ENCODE results near the gene CAPN11. TPM values are rescaled to one million over a fixed set of nuclear protein-coding genes. Genes with fewer than 3 reads are reported as not detected.

CAPN11 gene
- total RNA-seq (under 1 TPM in 3 of 7 donors, not detected in 4; 0.18 to 0.22 (median 0.20) TPM), polyA plus RNA-seq (under 1 TPM; 0.17 to 0.38 TPM)
- long read RNA-seq, donor 1, result 0 reads
- long read RNA-seq, donor 2, result 0 reads
- long read RNA-seq, donor 3, result 0 reads

- H3K36me3 ChIP-seq, result no peaks in the 10 kb centered on the region
- no peak within 1 kb of the TSS for H3K4me3 ChIP-seq
- 74 to 93% (median 77%) methylated on average over 5 of the region's 5 CpGs for WGBS, 3 donors
- TF ChIP-seq EP300 (IDR thresholded peaks at IDR 0.05) (no peak), CTCF (IDR thresholded peaks at IDR 0.05) (no peak)
- H3K4me1 ChIP-seq (ENCODE audit: insufficient read depth), result no peaks in the 10 kb centered on the region
- no peak within 1 kb of the TSS for H3K27ac ChIP-seq
- intact Hi-C loops (cut with DNase I), result no loop called here
- no peaks in the 10 kb centered on the region for H3K27me3 ChIP-seq
- no peak for DNase-seq
- H3K9me3 ChIP-seq, result no peaks in the 10 kb centered on the region
Observed at GRCh38 chr6:44158770-44159228, at the start of gene CAPN11. Gene CAPN11 (plus strand): TSS chr6:44158820. CDS start chr6:44158849, 29 bp downstream.

- peak overlapping the region in 1 of 2 donors; percentile 59 for H3K27ac ChIP-seq
- TF ChIP-seq POLR2A (IDR thresholded peaks at IDR 0.05) (no peak), EP300 (IDR thresholded peaks at IDR 0.05) (no peak), CTCF (IDR thresholded peaks at IDR 0.05) (no peak)
- H3K4me1 ChIP-seq (ENCODE audit: insufficient read depth), result peaks cover 5% of the 10 kb centered on the region
Observed at GRCh38 chr6:44109212-44109611, 49.4 kb upstream of the CAPN11 start.

GRCh38 chr6:44110005-44110676 lies 48.5 kb upstream of the CAPN11 start:
- intact Hi-C loops (cut with DNase I), result no loop called here
- Histone ChIP-seq H3K27me3 (no peaks in the 10 kb centered on the region), H3K36me3 (no peaks in the 10 kb centered on the region), H3K27ac (peak overlapping the region in 1 of 2 donors; percentile 59), H3K9me3 (no peaks in the 10 kb centered on the region), H3K4me1 (ENCODE audit: insufficient read depth) (peaks cover 5% of the 10 kb centered on the region), H3K4me3 (no peak overlapping the region)
- WGBS, 3 donors, result 51 to 59% (median 57%) methylated on average over 6 of the region's 6 CpGs
- DNase-seq, result no peak
- no peak for TF ChIP-seq POLR2A (IDR thresholded peaks at IDR 0.05)
- TF ChIP-seq EP300 (IDR thresholded peaks at IDR 0.05), result no peak
- TF ChIP-seq CTCF (IDR thresholded peaks at IDR 0.05), result no peak

More at GRCh38 chr6:44109212-44109611, 49.4 kb upstream of the CAPN11 start:
- H3K4me3 ChIP-seq, result no peak overlapping the region
- H3K27me3 ChIP-seq, result no peaks in the 10 kb centered on the region
- intact Hi-C loops (cut with DNase I), result loop anchor here in 1 of 4 donors (10.0 kb wide), 1 partner anchor 226 kb away; no protein-coding TSS in a partner anchor
- 53 to 60% (median 60%) methylated on average over 10 of the region's 10 CpGs for WGBS, 3 donors
- no peak for DNase-seq
- no peaks in the 10 kb centered on the region for H3K36me3 ChIP-seq
- H3K9me3 ChIP-seq, result no peaks in the 10 kb centered on the region

DNA sequence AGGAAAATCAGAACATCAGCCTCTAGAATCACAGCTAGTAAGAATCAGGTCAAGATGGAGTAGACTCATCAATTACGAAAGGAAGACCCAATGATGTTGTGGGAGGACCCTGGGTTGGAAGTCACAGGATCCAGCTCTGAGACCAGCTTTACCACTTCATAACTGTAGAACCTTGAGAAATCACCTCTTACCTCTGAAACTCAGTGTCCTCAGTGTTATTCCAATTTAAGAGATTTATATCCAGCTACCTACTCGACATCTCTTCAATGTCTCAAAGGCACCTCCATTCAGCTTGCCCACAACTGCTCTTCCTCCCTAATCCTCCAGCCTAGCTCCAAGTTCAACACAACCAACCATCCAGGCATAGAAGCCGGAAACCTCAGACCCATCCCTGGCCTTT lies 47.7 kb upstream of the CAPN11 start:
- 90 to 93% (median 93%) methylated on average over 3 of the region's 3 CpGs for WGBS, 3 donors
- no peak for DNase-seq
- intact Hi-C loops (cut with DNase I), result no loop called here
- H3K9me3 ChIP-seq, result no peaks in the 10 kb centered on the region
- H3K27ac ChIP-seq, result peak overlapping the region in 1 of 2 donors; percentile 59
- TF ChIP-seq POLR2A (IDR thresholded peaks at IDR 0.05) (no peak), EP300 (IDR thresholded peaks at IDR 0.05) (no peak), CTCF (IDR thresholded peaks at IDR 0.05) (no peak)
- H3K36me3 ChIP-seq, result no peaks in the 10 kb centered on the region
- peaks cover 2% of the 10 kb centered on the region for H3K4me1 ChIP-seq (ENCODE audit: insufficient read depth)
- H3K4me3 ChIP-seq, result no peak overlapping the region
- no peaks in the 10 kb centered on the region for H3K27me3 ChIP-seq
